Adrenal gland (tissue), 5 donors: ENCODE results near the gene NUP188.

Source experiments
- CTCF ChIP-seq, 6 experiments: fragments of 450-650 bp in 4 of 6; fragments of 200-600 bp in 2 of 6; sonication (generic) in 1 of 6; IDR thresholded peaks; 1 replicate in 5 of 6; 2 replicates in 1 of 6; pipeline versions ENCODE4 v1.5.1 to v1.8.0; 2016 to 2021; ENCODE audit warnings: antibody characterized with exemption in 6 of 6, mild to moderate bottlenecking in 2 of 6, moderate library complexity in 1 of 6
- POLR2A ChIP-seq, 2 donors: fragments of 450-650 bp; IDR thresholded peaks; one replicate each; pipeline ENCODE4 v1.6.1; 2017; ENCODE audit warnings: antibody characterized with exemption in 2 of 2, mild to moderate bottlenecking in 2 of 2, moderate library complexity in 1 of 2
- donor health status: DM: no; HTN: no; CAD: no.

GRCh38 chr9:128929560-128929959, 17.9 kb upstream of the NUP188 start:
- TF ChIP-seq CTCF (IDR thresholded peaks at IDR 0.05) (no peak), POLR2A (IDR thresholded peaks at IDR 0.05) (no peak)
